Measurements from ENCODE around the gene IRX2.

GRCh38 chr5:2703041-2703440, 48.4 kb downstream of the IRX2 start:
- TF ChIP-seq CTCF (IDR thresholded peaks at IDR 0.05; ENCODE audit: low read length) (no peak), EZH2phosphoT487 (IDR thresholded peaks at IDR 0.05; ENCODE audit: low read length) (no peak)
